Measurements from ENCODE around the gene CSNK1A1L. TPM values are rescaled to one million over a fixed set of nuclear protein-coding genes. Genes with fewer than 3 reads are reported as not detected.

Gene CSNK1A1L
- total and polyA plus RNA-seq, 2 donors (not counting 1 experiment from before 2014, with no cell fraction given), result not detected

DNA sequence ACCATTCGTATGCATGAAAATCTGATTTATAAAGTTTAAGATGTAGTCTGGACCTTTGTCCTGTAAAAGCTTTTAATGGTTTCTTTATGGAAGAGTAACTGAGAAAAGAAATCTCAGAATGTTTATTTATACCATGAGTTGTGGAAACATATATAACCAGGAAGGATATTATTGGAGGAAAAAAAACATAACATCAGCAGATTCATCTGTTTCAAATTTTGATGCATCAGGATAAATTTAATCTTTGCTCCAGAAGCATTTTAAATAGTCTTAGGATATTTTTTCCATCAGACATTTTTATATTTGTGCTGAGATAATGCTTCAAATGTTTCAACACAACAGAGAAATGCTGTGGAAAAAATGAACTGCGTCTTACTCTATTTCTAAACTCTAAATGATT is 31.2 kb upstream of the CSNK1A1L start:
- WGBS (ENCODE audit: insufficient coverage), result no CpG with 5 or more reads among the region's 2 CpGs

GRCh38 chr13:37136187-37136586 is 30.7 kb upstream of the CSNK1A1L start:
- no peaks in the 10 kb centered on the region for H3K79me2 ChIP-seq (ENCODE audit: control insufficient read depth, insufficient read depth, low read length)
- no peaks in the 10 kb centered on the region for H4K20me1 ChIP-seq (ENCODE audit: control insufficient read depth, insufficient read depth, low read length, poor library complexity, severe bottlenecking)
- Mint-ChIP-seq H3K27ac (no peak overlapping the region), H3K9me3 (ENCODE audit: insufficient read depth) (no peaks in the 10 kb centered on the region), H3K4me3 (no peak overlapping the region), H3K27me3 (no peaks in the 10 kb centered on the region), H3K4me1 (no peaks in the 10 kb centered on the region)
- no peak overlapping the region for H3K4me2 ChIP-seq (replicated peaks; ENCODE audit: low read depth, low read length, poor library complexity, severe bottlenecking)
- H3K27ac ChIP-seq (ENCODE audit: low read length in 2 of 2), result no peak overlapping the region
- ChIA-PET POLR2A (no interaction called here), CTCF (no interaction called here)
- H3K36me3 ChIP-seq (replicated peaks in 1 of 2; ENCODE audit: control extremely low read depth in 1 of 2, control insufficient read depth in 1 of 2, extremely low read depth in 1 of 2, insufficient read depth in 2 of 2, low read length in 1 of 2), result no peaks in the 10 kb centered on the region
- no CpG with 5 or more reads among the region's 2 CpGs for WGBS (ENCODE audit: insufficient coverage)
- no peaks in the 10 kb centered on the region for H3K9me3 ChIP-seq (ENCODE audit: control extremely low read depth in 1 of 3, control insufficient read depth in 2 of 3, insufficient read depth in 1 of 3, low read length in 2 of 3)
- intact Hi-C loops (cut with micrococcal nuclease), result no loop called here
- DNase-seq, result no peak
- H3K4me1 ChIP-seq (ENCODE audit: control insufficient read depth in 2 of 2, insufficient read depth in 2 of 2, low read length in 2 of 2), result no peaks in the 10 kb centered on the region
- no peak for ATAC-seq (ENCODE audit: low read depth)
- TF ChIP-seq, protein P1, sequence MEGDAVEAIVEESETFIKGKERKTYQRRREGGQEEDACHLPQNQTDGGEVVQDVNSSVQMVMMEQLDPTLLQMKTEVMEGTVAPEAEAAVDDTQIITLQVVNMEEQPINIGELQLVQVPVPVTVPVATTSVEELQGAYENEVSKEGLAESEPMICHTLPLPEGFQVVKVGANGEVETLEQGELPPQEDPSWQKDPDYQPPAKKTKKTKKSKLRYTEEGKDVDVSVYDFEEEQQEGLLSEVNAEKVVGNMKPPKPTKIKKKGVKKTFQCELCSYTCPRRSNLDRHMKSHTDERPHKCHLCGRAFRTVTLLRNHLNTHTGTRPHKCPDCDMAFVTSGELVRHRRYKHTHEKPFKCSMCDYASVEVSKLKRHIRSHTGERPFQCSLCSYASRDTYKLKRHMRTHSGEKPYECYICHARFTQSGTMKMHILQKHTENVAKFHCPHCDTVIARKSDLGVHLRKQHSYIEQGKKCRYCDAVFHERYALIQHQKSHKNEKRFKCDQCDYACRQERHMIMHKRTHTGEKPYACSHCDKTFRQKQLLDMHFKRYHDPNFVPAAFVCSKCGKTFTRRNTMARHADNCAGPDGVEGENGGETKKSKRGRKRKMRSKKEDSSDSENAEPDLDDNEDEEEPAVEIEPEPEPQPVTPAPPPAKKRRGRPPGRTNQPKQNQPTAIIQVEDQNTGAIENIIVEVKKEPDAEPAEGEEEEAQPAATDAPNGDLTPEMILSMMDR (IDR thresholded peaks at IDR 0.05), result no peak
- TF ChIP-seq EZH2 (IDR thresholded peaks at IDR 0.05; ENCODE audit: borderline replicate concordance, insufficient read depth, low read depth, low read length, poor library complexity, severe bottlenecking), result no peak
- H2AFZ ChIP-seq (ENCODE audit: insufficient read depth, low read depth, low read length, poor library complexity, severe bottlenecking), result no peak overlapping the region
- no peak overlapping the region for H3K4me3 ChIP-seq (ENCODE audit: control extremely low read depth in 1 of 5, extremely low read depth in 1 of 5, insufficient read depth in 1 of 5, low read depth in 2 of 5, low read length in 4 of 5)
- no peaks in the 10 kb centered on the region for H3K27me3 ChIP-seq (replicated peaks in 1 of 4; ENCODE audit: control extremely low read depth in 1 of 4, control insufficient read depth in 3 of 4, insufficient read depth in 4 of 4, low read length in 3 of 4)
- H3K9ac ChIP-seq (ENCODE audit: low read length), result no peak overlapping the region

More for the DNA sequence above, 31.2 kb upstream of the CSNK1A1L start:
- no peaks in the 10 kb centered on the region for H3K79me2 ChIP-seq (ENCODE audit: control insufficient read depth, insufficient read depth, low read length)
- no peak overlapping the region for H3K27ac Mint-ChIP-seq
- no peak for DNase-seq
- no peak overlapping the region for H2AFZ ChIP-seq (ENCODE audit: insufficient read depth, low read depth, low read length, poor library complexity, severe bottlenecking)
- no peaks in the 10 kb centered on the region for H3K4me1 Mint-ChIP-seq
- H3K27me3 Mint-ChIP-seq, result no peaks in the 10 kb centered on the region
- no peak overlapping the region for H3K27ac ChIP-seq (ENCODE audit: low read length in 2 of 2)
- no peaks in the 10 kb centered on the region for H3K27me3 ChIP-seq (replicated peaks in 1 of 4; ENCODE audit: control extremely low read depth in 1 of 4, control insufficient read depth in 3 of 4, insufficient read depth in 4 of 4, low read length in 3 of 4)
- no peaks in the 10 kb centered on the region for H3K36me3 ChIP-seq (replicated peaks in 1 of 2; ENCODE audit: control extremely low read depth in 1 of 2, control insufficient read depth in 1 of 2, extremely low read depth in 1 of 2, insufficient read depth in 2 of 2, low read length in 1 of 2)
- no peaks in the 10 kb centered on the region for H3K9me3 Mint-ChIP-seq (ENCODE audit: insufficient read depth)
- no peaks in the 10 kb centered on the region for H4K20me1 ChIP-seq (ENCODE audit: control insufficient read depth, insufficient read depth, low read length, poor library complexity, severe bottlenecking)
- no peak overlapping the region for H3K4me3 ChIP-seq (ENCODE audit: control extremely low read depth in 1 of 5, extremely low read depth in 1 of 5, insufficient read depth in 1 of 5, low read depth in 2 of 5, low read length in 4 of 5)
- H3K4me2 ChIP-seq (replicated peaks; ENCODE audit: low read depth, low read length, poor library complexity, severe bottlenecking), result no peak overlapping the region
- TF ChIP-seq EZH2 (IDR thresholded peaks at IDR 0.05; ENCODE audit: borderline replicate concordance, insufficient read depth, low read depth, low read length, poor library complexity, severe bottlenecking), result no peak
- TF ChIP-seq, protein P1 (IDR thresholded peaks at IDR 0.05), result no peak
- CTCF ChIA-PET, result no interaction called here
- H3K9me3 ChIP-seq (ENCODE audit: control extremely low read depth in 1 of 3, control insufficient read depth in 2 of 3, insufficient read depth in 1 of 3, low read length in 2 of 3), result no peaks in the 10 kb centered on the region
- POLR2A ChIA-PET, result no interaction called here
- no peak overlapping the region for H3K4me3 Mint-ChIP-seq
- intact Hi-C loops (cut with micrococcal nuclease), result no loop called here
- H3K4me1 ChIP-seq (ENCODE audit: control insufficient read depth in 2 of 2, insufficient read depth in 2 of 2, low read length in 2 of 2), result no peaks in the 10 kb centered on the region
- no peak for ATAC-seq (ENCODE audit: low read depth)
- no peak overlapping the region for H3K9ac ChIP-seq (ENCODE audit: low read length)

Measured in B cell (primary cell).